Thoracic aorta (tissue), 2 donors: ENCODE data around the gene PRKCA. TPM values are rescaled to one million over a fixed set of nuclear protein-coding genes. Genes with fewer than 3 reads are reported as not detected.

Experiments used
- ATAC-seq: fragments of 150-250 bp; one replicate; pipeline ENCODE4 v1.8.0; 2017; ENCODE audit warnings: low read depth; ENCODE audit not compliant: insufficient number of reproducible peaks, low FRiP score
- DNase-seq: peaks from one replicate; pipeline ENCODE4 v3.0.0-alpha.2; 2020; ENCODE audit warnings: low spot score
- H3K27ac ChIP-seq, 2 donors: fragments of 200-600 bp; sonication (generic); 1 replicate in 1 of 2; 2 replicates in 1 of 2; pipeline ENCODE4 v1.5.1; 2016; ENCODE audit warnings: mild to moderate bottlenecking in 2 of 2, moderate library complexity in 2 of 2
- H3K27me3 ChIP-seq: fragments of 200-600 bp; sonication (generic); replicated peaks from 2 replicates; pipeline ENCODE4 v1.6.0; 2016; ENCODE audit warnings: mild to moderate bottlenecking; ENCODE audit not compliant: insufficient read depth
- H3K36me3 ChIP-seq: fragments of 200-600 bp; sonication (generic); one replicate; pipeline ENCODE4 v1.5.1; 2016
- H3K4me1 ChIP-seq, 2 donors: fragments of 200-600 bp; sonication (generic); 1 replicate in 1 of 2; 2 replicates in 1 of 2; pipeline versions ENCODE4 v1.5.1 to v1.6.0; 2016; ENCODE audit warnings: low read depth in 2 of 2, mild to moderate bottlenecking in 1 of 2; ENCODE audit not compliant: control insufficient read depth in 1 of 2
- H3K4me3 ChIP-seq: fragments of 200-600 bp; sonication (generic); 2 replicates; pipeline ENCODE4 v1.5.1; 2016; ENCODE audit warnings: mild to moderate bottlenecking
- H3K9me3 ChIP-seq: fragments of 200-600 bp; sonication (generic); 2 replicates; pipeline ENCODE4 v1.5.1; 2016
- total RNA-seq, 2 donors: library from RNA; depleted of rRNA; stranded (reverse); fragments of >200 nt; gene quantifications; one replicate each; pipeline versions ENCODE4 v1.1.0 to v1.2.3, GENCODE V29; 2016
- TF ChIP-seq, protein P1 (sequence below): fragments of 200-600 bp; sonication (generic); IDR thresholded peaks from one replicate; pipeline ENCODE4 v1.5.1; 2019; ENCODE audit warnings: antibody characterized with exemption

The PRKCA gene
- total RNA-seq, 2 donors from 2014 or later: 9.1 to 11.6 TPM

DNA sequence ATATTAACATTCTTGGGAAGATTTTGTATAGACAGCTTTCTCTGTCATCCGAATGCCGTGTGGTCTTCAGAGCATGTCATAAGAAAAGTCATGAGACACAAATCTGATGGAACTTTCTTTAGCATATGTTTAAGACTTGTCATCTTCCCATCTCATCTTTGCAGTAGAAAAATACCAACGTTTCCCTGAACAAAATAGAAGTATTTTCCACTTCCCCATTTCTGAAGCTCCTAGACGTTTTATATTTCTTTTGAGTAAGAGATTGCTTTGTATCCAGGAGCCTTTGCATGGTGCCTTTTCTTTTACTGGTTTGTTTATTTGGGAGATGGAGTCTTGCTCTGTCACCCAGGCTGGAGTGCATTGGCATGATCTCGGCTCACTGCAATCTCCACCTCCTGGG lies 235.1 kb downstream of the PRKCA start:
- Histone ChIP-seq H3K27me3 (no peaks in the 10 kb centered on the region), H3K27ac (no peak overlapping the region), H3K36me3 (no peaks in the 10 kb centered on the region), H3K4me3 (no peak overlapping the region), H3K9me3 (no peaks in the 10 kb centered on the region), H3K4me1 (peaks cover 0 to 3% of the 10 kb centered on the region in 2 donors)
- no peak for DNase-seq
- TF ChIP-seq, protein P1, sequence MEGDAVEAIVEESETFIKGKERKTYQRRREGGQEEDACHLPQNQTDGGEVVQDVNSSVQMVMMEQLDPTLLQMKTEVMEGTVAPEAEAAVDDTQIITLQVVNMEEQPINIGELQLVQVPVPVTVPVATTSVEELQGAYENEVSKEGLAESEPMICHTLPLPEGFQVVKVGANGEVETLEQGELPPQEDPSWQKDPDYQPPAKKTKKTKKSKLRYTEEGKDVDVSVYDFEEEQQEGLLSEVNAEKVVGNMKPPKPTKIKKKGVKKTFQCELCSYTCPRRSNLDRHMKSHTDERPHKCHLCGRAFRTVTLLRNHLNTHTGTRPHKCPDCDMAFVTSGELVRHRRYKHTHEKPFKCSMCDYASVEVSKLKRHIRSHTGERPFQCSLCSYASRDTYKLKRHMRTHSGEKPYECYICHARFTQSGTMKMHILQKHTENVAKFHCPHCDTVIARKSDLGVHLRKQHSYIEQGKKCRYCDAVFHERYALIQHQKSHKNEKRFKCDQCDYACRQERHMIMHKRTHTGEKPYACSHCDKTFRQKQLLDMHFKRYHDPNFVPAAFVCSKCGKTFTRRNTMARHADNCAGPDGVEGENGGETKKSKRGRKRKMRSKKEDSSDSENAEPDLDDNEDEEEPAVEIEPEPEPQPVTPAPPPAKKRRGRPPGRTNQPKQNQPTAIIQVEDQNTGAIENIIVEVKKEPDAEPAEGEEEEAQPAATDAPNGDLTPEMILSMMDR: no peak
- no peak for ATAC-seq

DNA sequence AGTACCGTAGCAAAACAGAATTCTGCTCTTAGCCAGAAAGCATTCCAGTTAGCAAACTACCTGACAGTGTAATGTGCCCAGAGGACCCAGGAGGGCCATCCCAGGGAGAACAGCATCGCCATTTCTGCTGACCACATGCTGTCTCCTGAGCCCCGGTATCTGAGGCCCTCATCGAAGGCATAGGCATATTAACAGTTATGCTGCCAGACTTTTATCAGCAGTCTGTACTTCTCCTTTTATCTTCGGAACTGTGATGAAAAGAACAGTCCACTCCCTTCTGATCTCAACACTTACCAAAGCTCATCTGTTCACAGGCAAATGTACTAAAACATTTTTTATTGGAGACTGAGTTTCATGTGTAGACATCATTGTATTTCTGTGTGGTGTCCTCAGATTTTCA lies 236.4 kb downstream of the PRKCA start:
- Histone ChIP-seq H3K4me3 (no peak overlapping the region), H3K27me3 (no peaks in the 10 kb centered on the region), H3K36me3 (no peaks in the 10 kb centered on the region), H3K4me1 (peaks cover 0 to 3% of the 10 kb centered on the region in 2 donors), H3K27ac (no peak overlapping the region), H3K9me3 (no peaks in the 10 kb centered on the region)
- TF ChIP-seq, protein P1: no peak
- ATAC-seq: no peak
- DNase-seq: no peak

DNA sequence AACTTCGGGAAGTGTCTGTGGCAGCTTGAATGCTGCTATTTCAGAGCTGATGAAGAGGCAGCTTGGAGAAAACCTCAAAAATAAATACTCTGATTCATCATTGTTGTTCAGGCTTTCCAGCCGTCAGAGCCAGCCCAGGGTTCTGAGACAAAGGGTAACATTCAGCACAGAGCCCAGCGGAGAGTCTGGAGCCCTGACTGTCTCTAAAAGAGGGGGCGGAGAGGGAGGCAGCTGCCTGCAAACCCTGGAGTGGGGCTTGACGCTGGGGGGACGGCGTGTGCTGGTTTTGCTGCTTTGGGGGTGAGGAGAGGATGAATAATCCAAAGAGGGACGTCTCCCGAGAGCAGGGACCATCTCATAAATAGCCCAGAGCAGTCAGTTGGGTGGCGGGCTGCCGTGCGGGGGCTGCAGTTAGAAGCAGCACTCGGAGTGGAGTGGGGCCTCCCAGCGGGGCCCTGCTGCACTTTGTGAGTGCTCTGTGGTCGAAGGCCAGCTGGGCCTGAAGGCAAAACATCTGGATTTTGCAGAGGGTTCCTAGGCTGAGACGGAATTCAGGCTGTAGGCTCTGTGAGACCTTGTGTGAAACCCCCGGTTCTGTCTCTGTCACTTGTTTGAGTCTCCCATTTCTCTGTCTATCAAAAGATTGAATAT lies 237.8 kb downstream of the PRKCA start:
- TF ChIP-seq, protein P1: no peak
- DNase-seq (no peak), ATAC-seq (no peak)
- Histone ChIP-seq H3K27me3 (no peaks in the 10 kb centered on the region), H3K4me1 (peaks cover 0 to 3% of the 10 kb centered on the region in 2 donors), H3K36me3 (no peaks in the 10 kb centered on the region), H3K27ac (no peak overlapping the region), H3K9me3 (no peaks in the 10 kb centered on the region), H3K4me3 (no peak overlapping the region)

DNA sequence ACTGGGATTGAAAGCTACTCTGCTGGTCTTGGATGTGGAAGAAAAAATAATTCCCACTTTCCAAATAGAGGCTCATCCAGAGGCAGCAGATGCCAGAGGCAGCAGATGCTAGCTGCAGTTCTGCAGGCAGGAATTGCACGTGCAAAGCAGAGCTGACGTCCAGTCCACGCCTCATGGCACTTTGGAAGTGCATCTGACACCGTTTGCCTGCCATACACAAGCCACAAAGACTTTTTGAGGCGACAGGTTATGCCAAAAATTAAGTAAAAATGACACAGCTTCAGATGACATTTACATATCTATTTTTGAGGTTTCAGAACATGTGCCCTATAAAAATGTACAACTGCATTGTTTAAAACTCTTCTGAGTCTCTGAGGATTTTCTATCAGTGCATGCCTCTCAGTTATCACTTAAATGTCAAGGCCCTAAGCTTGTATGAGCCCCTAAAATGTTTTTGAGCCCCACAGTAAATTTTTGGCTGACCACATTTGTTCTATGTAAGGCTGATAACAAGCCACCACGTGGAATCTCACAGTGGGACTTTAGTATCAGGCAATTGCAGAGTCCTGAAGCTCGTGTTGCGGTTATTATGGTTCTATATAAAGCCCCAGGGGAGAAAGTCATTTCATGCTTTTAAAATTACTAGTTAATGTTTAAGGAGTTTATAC lies 239.2 kb downstream of the PRKCA start:
- no peak overlapping the region for H3K27ac ChIP-seq
- no peak for DNase-seq
- peaks cover 5% of the 10 kb centered on the region for H3K9me3 ChIP-seq
- TF ChIP-seq, protein P1: no peak
- no peaks in the 10 kb centered on the region for H3K27me3 ChIP-seq
- peaks cover 0 to 3% of the 10 kb centered on the region in 2 donors for H3K4me1 ChIP-seq
- ATAC-seq: no peak
- no peak overlapping the region for H3K4me3 ChIP-seq
- no peaks in the 10 kb centered on the region for H3K36me3 ChIP-seq

DNA sequence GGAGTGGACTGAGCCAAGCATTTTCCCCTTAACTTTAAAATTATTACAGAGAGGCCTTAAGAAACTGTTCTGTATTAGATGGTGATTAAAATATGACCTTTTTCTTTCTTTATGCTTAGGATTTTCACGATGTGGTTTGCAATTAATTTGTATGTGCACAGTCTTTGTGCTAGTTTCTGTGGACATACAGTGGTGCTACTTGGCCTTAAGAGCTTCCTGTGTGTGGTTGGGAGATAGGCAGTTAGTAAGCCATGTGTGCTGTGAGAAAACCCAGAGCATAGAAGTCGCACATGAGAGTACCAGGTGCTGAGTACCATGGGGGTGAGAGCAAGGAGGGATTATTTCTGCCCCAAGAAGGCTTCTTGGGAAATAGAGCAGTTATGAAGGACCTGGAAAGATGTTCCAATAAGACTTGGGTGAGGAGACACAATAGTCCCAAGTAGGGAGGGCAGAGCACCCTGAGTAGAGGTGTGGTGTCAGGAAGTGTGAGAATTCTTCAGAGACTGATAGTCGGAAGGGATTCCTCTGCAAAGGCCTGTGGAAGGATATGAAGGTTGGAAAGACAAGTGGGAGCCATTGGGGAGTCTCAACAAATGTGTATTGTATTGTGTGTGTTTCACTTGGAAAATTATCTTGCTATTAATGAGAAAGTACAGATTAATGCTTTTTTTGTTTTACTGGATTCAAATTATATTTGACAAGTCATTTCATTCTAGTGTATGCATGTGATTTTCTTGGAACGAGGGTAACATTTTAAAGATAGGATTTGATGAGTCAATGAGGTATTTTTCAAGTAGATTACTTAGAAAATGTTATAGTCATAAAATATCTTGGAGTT lies 239.9 kb downstream of the PRKCA start:
- Histone ChIP-seq H3K36me3 (no peaks in the 10 kb centered on the region), H3K27me3 (no peaks in the 10 kb centered on the region), H3K9me3 (peaks cover 5% of the 10 kb centered on the region), H3K4me1 (peaks cover 0 to 3% of the 10 kb centered on the region in 2 donors), H3K27ac (no peak overlapping the region), H3K4me3 (no peak overlapping the region)
- ATAC-seq (no peak), DNase-seq (no peak)
- TF ChIP-seq, protein P1: no peak
